Skeletal muscle tissue (tissue), 4 donors: ENCODE data around the gene CDKAL1. TPM values are rescaled to one million over a fixed set of nuclear protein-coding genes. Genes with fewer than 3 reads are reported as not detected.

Experiments used
- H3K27ac ChIP-seq: one replicate; pipeline ENCODE4 v1.7.0; 2013; ENCODE audit warnings: mild to moderate bottlenecking, low read depth, low read length, inconsistent platforms
- H3K27me3 ChIP-seq, 3 donors: one replicate each; pipeline ENCODE4 v1.7.0; 2013; ENCODE audit warnings: low read length in 3 of 3; ENCODE audit not compliant: control insufficient read depth in 3 of 3, insufficient read depth in 3 of 3
- H3K36me3 ChIP-seq, 3 donors: one replicate each; pipeline ENCODE4 v1.7.0; 2013; ENCODE audit warnings: low read length in 3 of 3; ENCODE audit not compliant: control insufficient read depth in 3 of 3, insufficient read depth in 3 of 3
- H3K4me1 ChIP-seq, 3 donors: one replicate each; pipeline ENCODE4 v1.7.0; 2013; ENCODE audit warnings: low read length in 3 of 3, mild to moderate bottlenecking in 3 of 3; ENCODE audit not compliant: control insufficient read depth in 3 of 3, insufficient read depth in 3 of 3
- H3K4me3 ChIP-seq, 3 donors: one replicate each; pipeline ENCODE4 v1.7.0; 2013; ENCODE audit warnings: low read length in 3 of 3
- H3K9ac ChIP-seq, 3 donors: one replicate each; pipeline ENCODE4 v1.7.0; 2013; ENCODE audit warnings: low read length in 3 of 3, mild to moderate bottlenecking in 3 of 3, moderate library complexity in 2 of 3, low read depth in 1 of 3
- H3K9me3 ChIP-seq, 3 donors: one replicate each; pipeline ENCODE4 v1.7.0; 2013; ENCODE audit warnings: low read length in 3 of 3; ENCODE audit not compliant: control insufficient read depth in 3 of 3
- total RNA-seq: library from RNA; depleted of rRNA; stranded (reverse); fragments of >200 nt; gene quantifications from one replicate; pipeline ENCODE4 v1.2.3, GENCODE V29; 2014
- donor health status: Osteomylitis.

The CDKAL1 gene
- total RNA-seq, 1 donor from 2014 or later: 42.8 TPM

- no peaks in the 10 kb centered on the region for H3K9me3 ChIP-seq
- H3K4me1 ChIP-seq: peaks cover 0 to 6% (median 0%) of the 10 kb centered on the region in 3 donors
- no peak overlapping the region for H3K27ac ChIP-seq
- no peaks in the 10 kb centered on the region for H3K36me3 ChIP-seq
- H3K9ac ChIP-seq: no peak overlapping the region
- no peak overlapping the region for H3K4me3 ChIP-seq
- H3K27me3 ChIP-seq: no peaks in the 10 kb centered on the region
Observed at GRCh38 chr6:20678831-20679352, 144.6 kb downstream of the CDKAL1 start.

GRCh38 chr6:20680697-20681165 lies 146.5 kb downstream of the CDKAL1 start:
- H3K36me3 ChIP-seq: no peaks in the 10 kb centered on the region
- no peaks in the 10 kb centered on the region for H3K9me3 ChIP-seq
- H3K27ac ChIP-seq: no peak overlapping the region
- no peak overlapping the region for H3K4me3 ChIP-seq
- no peak overlapping the region for H3K9ac ChIP-seq
- H3K27me3 ChIP-seq: no peaks in the 10 kb centered on the region
- peaks cover 0 to 6% (median 0%) of the 10 kb centered on the region in 3 donors for H3K4me1 ChIP-seq

GRCh38 chr6:20681243-20681684 lies 147.0 kb downstream of the CDKAL1 start:
- Histone ChIP-seq H3K27me3 (no peaks in the 10 kb centered on the region), H3K4me1 (peaks cover 0 to 6% (median 0%) of the 10 kb centered on the region in 3 donors), H3K4me3 (no peak overlapping the region), H3K9me3 (no peaks in the 10 kb centered on the region), H3K36me3 (no peaks in the 10 kb centered on the region), H3K27ac (no peak overlapping the region), H3K9ac (no peak overlapping the region)

- Histone ChIP-seq H3K36me3 (no peaks in the 10 kb centered on the region), H3K4me1 (peaks cover 0 to 6% (median 0%) of the 10 kb centered on the region in 3 donors), H3K4me3 (no peak overlapping the region), H3K27me3 (no peaks in the 10 kb centered on the region), H3K27ac (no peak overlapping the region), H3K9ac (no peak overlapping the region), H3K9me3 (no peaks in the 10 kb centered on the region)
Observed at GRCh38 chr6:20684474-20684873, 150.2 kb downstream of the CDKAL1 start.

- Histone ChIP-seq H3K27me3 (no peaks in the 10 kb centered on the region), H3K4me1 (peaks cover 0 to 2% (median 0%) of the 10 kb centered on the region in 3 donors), H3K9me3 (no peaks in the 10 kb centered on the region), H3K36me3 (no peaks in the 10 kb centered on the region), H3K27ac (no peak overlapping the region), H3K9ac (no peak overlapping the region), H3K4me3 (no peak overlapping the region)
Observed at GRCh38 chr6:20686142-20686541, 151.9 kb downstream of the CDKAL1 start.

GRCh38 chr6:20687494-20687893 lies 153.2 kb downstream of the CDKAL1 start:
- Histone ChIP-seq H3K27ac (no peak overlapping the region), H3K4me3 (no peak overlapping the region), H3K36me3 (no peaks in the 10 kb centered on the region), H3K9me3 (no peaks in the 10 kb centered on the region), H3K9ac (no peak overlapping the region), H3K27me3 (no peaks in the 10 kb centered on the region), H3K4me1 (no peaks in the 10 kb centered on the region)

GRCh38 chr6:20688710-20689500 lies 154.6 kb downstream of the CDKAL1 start:
- Histone ChIP-seq H3K9ac (no peak overlapping the region), H3K27me3 (no peaks in the 10 kb centered on the region), H3K4me1 (no peaks in the 10 kb centered on the region), H3K9me3 (no peaks in the 10 kb centered on the region), H3K36me3 (no peaks in the 10 kb centered on the region), H3K27ac (no peak overlapping the region), H3K4me3 (no peak overlapping the region)

GRCh38 chr6:20691185-20691584 lies 156.9 kb downstream of the CDKAL1 start:
- Histone ChIP-seq H3K27me3 (no peaks in the 10 kb centered on the region), H3K27ac (no peak overlapping the region), H3K9ac (no peak overlapping the region), H3K4me3 (no peak overlapping the region), H3K4me1 (no peaks in the 10 kb centered on the region), H3K36me3 (no peaks in the 10 kb centered on the region), H3K9me3 (no peaks in the 10 kb centered on the region)

GRCh38 chr6:20692023-20692422 lies 157.8 kb downstream of the CDKAL1 start:
- Histone ChIP-seq H3K36me3 (no peaks in the 10 kb centered on the region), H3K27ac (no peak overlapping the region), H3K4me1 (no peaks in the 10 kb centered on the region), H3K9me3 (no peaks in the 10 kb centered on the region), H3K27me3 (no peaks in the 10 kb centered on the region), H3K4me3 (no peak overlapping the region), H3K9ac (no peak overlapping the region)

GRCh38 chr6:20693466-20694063 lies 159.3 kb downstream of the CDKAL1 start:
- Histone ChIP-seq H3K4me3 (no peak overlapping the region), H3K9me3 (no peaks in the 10 kb centered on the region), H3K27ac (no peak overlapping the region), H3K4me1 (no peaks in the 10 kb centered on the region), H3K36me3 (no peaks in the 10 kb centered on the region), H3K27me3 (no peaks in the 10 kb centered on the region), H3K9ac (no peak overlapping the region)
